Brain pericyte (primary cell): Measurements from ENCODE around the gene ZYG11B.
"Not testable (repeated sequence)": the region's sequence is repeated elsewhere in the genome, so short reads cannot be mapped to it uniquely, and the experiment has no call there.

ENCODE experiments used
- DNase-seq: peaks from one replicate; pipeline ENCODE4 v3.0.0-alpha.2; 2012; ENCODE audit warnings: low read depth, low spot score

The ZYG11B gene

GRCh38 chr1:52850951-52851350, 124.7 kb downstream of the ZYG11B start:
- no peak for DNase-seq

DNA sequence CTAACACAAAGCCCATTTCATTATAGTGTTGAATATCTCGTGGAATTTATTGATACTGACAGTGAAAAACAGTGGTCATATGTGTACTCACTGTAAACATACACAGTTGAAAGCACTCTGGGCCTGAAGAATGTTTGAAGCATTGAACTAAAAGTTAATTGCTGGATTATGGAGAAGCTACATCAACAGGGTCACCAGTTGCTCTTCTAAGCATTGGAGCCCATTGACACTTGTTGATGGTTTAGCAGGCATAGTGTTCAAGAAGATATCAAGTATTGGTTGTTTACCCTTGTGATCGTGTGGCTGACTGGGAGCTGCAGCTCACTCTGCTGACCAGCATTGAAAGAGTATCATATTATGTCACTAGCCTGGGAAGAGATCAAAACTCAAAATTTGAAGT, 126.6 kb downstream of the ZYG11B start:
- DNase-seq, result no peak

- DNase-seq, result no peak
These were observed 129.3 kb downstream of the ZYG11B start for GRCh38 chr1:52855584-52855983.

DNA sequence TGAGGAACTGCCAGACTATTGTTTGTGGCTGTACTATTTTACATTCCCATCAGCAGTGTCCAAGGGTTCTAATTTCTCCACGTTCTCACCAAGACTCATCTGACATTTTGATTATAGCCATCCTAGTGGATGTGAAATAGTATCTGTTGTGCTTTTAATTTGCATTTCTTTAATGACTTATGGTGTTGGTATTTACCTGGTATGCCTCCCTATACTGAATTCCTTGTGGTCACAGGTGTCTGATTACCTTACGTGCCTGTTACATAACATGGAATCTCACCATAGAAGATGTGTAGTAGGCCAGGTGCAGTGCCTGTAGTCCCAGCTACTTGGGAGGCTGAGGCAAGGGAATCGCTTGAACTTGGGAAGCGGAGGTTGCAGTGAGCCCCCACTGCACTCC, 129.8 kb downstream of the ZYG11B start:
- DNase-seq, result no peak

DNA sequence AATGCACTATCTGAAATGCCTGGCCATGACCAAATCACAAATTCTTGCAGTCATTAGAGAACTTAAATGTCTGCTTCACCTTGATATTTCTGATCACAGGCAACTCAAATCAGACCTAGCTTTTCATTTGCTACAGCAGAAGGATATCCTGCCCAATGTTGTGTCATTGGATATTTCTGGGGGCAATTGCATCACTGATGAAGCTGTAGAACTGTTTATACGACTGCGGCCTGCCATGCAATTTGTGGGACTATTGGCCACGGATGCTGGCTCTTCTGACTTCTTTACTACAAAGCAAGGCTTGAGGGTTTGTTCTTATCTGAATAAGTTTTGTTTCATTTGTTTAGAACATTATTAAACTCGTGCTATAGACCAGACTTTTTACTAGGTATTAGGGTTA, 131.2 kb downstream of the ZYG11B start:
- no peak for DNase-seq

GRCh38 chr1:52862666-52863458, 136.6 kb downstream of the ZYG11B start:
- DNase-seq, result no peak

- no peak for DNase-seq
These were observed 141.0 kb downstream of the ZYG11B start for GRCh38 chr1:52867087-52867863.

DNA sequence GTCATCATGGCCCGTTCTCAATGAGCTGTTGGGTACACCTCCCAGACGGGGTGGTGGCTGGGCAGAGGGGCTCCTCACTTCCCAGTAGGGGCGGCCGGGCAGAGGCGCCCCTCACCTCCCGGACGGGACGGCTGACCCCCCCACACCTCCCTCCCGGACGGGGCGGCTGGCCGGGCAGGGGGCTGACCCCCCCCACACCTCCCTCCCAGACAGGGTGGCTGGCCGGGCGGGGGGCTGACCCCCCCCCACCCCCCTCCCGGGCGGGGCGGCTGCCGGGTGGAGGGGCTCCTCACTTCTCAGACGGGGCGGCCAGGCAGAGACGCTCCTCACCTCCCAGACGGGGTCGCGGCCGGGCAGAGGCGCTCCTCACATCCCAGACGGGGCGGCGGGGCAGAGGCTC, 143.5 kb downstream of the ZYG11B start:
- DNase-seq, result not testable (repeated sequence)

DNA sequence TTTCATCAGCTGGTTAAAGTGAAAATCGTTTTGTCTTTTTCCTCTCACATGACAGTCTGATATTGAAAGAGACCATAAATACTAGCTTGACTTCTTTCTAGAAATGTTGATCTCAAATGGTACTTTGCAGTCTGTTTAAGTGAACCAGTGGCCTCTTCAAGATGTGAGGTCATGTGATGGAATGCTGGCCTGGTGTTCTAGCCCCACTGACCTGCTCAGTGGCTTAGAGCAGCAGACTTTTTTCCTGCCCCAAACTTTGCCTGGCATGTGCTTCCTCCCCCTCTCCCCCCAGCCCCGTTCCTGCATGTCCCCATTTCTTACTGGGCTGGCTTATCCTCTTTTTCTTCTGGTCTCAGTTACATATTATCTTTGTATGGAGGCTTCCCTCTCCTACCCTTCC, 150.6 kb downstream of the ZYG11B start:
- DNase-seq, result no peak
